Ascending aorta (tissue), 2 donors: ENCODE results near the gene SBK2. TPM values are rescaled to one million over a fixed set of nuclear protein-coding genes. Genes with fewer than 3 reads are reported as not detected.
"Not testable (repeated sequence)": the region's sequence is repeated elsewhere in the genome, so short reads cannot be mapped to it uniquely, and the experiment has no call there.

Experiments used
- DNase-seq, 2 donors: peaks; one replicate each; pipeline ENCODE4 v3.0.0-alpha.2; 2019; ENCODE audit warnings: low spot score in 2 of 2
- H3K27ac ChIP-seq, 2 donors: fragments of 200-600 bp; sonication (generic); one replicate each; pipeline ENCODE4 v1.5.1; 2016 to 2017; ENCODE audit warnings: mild to moderate bottlenecking in 1 of 2
- H3K27me3 ChIP-seq: fragments of 200-600 bp; sonication (generic); one replicate; pipeline ENCODE4 v1.5.1; 2017
- H3K36me3 ChIP-seq, 2 donors: fragments of 200-600 bp; sonication (generic); one replicate each; pipeline ENCODE4 v1.5.1; 2016
- H3K4me1 ChIP-seq, 2 donors: fragments of 200-600 bp; sonication (generic); one replicate each; pipeline ENCODE4 v1.5.1; 2016 to 2017; ENCODE audit warnings: mild to moderate bottlenecking in 1 of 2
- H3K4me3 ChIP-seq, 2 donors: fragments of 200-600 bp; sonication (generic); one replicate each; pipeline ENCODE4 v1.5.1; 2016 to 2017; ENCODE audit warnings: mild to moderate bottlenecking in 1 of 2
- H3K9me3 ChIP-seq, 2 donors: fragments of 200-600 bp; sonication (generic); one replicate each; pipeline ENCODE4 v1.5.1; 2016
- CTCF ChIP-seq, 3 experiments: fragments of 200-600 bp in 2 of 3; fragments of 450-650 bp in 1 of 3; sonication (generic) in 2 of 3; IDR thresholded peaks; one replicate each; pipeline ENCODE4 v1.5.1; 2016 to 2019; ENCODE audit warnings: antibody characterized with exemption in 3 of 3, mild to moderate bottlenecking in 1 of 3, moderate library complexity in 1 of 3
- intact Hi-C: fragments of 100-400 bp; cut with DNase I; formaldehyde crosslinking; loops from one replicate; pipeline ENCODE4 v1.15.1; 2023
- total RNA-seq: library from RNA; depleted of rRNA; stranded (reverse); fragments of >200 nt; gene quantifications from one replicate; pipeline ENCODE4 v1.1.0, GENCODE V29; 2016

SBK2 gene
- total RNA-seq, 1 donor from 2014 or later, result not detected

- Histone ChIP-seq H3K9me3 (no peaks in the 10 kb centered on the region), H3K4me3 (no peak overlapping the region), H3K27me3 (no peaks in the 10 kb centered on the region), H3K4me1 (peaks cover 0 to 6% of the 10 kb centered on the region in 2 donors), H3K27ac (no peak overlapping the region), H3K36me3 (peaks cover 16 to 22% of the 10 kb centered on the region in 2 donors)
- intact Hi-C loops, result no loop called here
- no peak for DNase-seq
- no peak for TF ChIP-seq CTCF (IDR thresholded peaks at IDR 0.05)
These were observed 41.3 kb upstream of the SBK2 start for GRCh38 chr19:55578031-55578760.

GRCh38 chr19:55576746-55577145 is 39.8 kb upstream of the SBK2 start:
- DNase-seq, result no peak
- H3K4me3 ChIP-seq, result no peak overlapping the region
- TF ChIP-seq CTCF (IDR thresholded peaks at IDR 0.05), result no peak
- no peaks in the 10 kb centered on the region for H3K9me3 ChIP-seq
- H3K27me3 ChIP-seq, result no peaks in the 10 kb centered on the region
- peaks cover 16 to 22% of the 10 kb centered on the region in 2 donors for H3K36me3 ChIP-seq
- intact Hi-C loops, result no loop called here
- peaks cover 0 to 6% of the 10 kb centered on the region in 2 donors for H3K4me1 ChIP-seq
- no peak overlapping the region for H3K27ac ChIP-seq

- intact Hi-C loops, H3K4me3 ChIP-seq, H3K27ac ChIP-seq, H3K27me3 ChIP-seq, DNase-seq, H3K9me3 ChIP-seq, H3K4me1 ChIP-seq: not testable (repeated sequence)
- H3K36me3 ChIP-seq, result peaks cover 13 to 19% of the 10 kb centered on the region in 2 donors
These were observed 37.0 kb upstream of the SBK2 start for GRCh38 chr19:55573929-55574328.

GRCh38 chr19:55569477-55569876 is 32.5 kb upstream of the SBK2 start:
- H3K27ac ChIP-seq, H3K36me3 ChIP-seq, H3K27me3 ChIP-seq, H3K4me3 ChIP-seq, H3K4me1 ChIP-seq, DNase-seq, H3K9me3 ChIP-seq, intact Hi-C loops: not testable (repeated sequence)

GRCh38 chr19:55567708-55568328 is 30.9 kb upstream of the SBK2 start:
- intact Hi-C loops, result no loop called here
- Histone ChIP-seq H3K4me3 (no peak overlapping the region), H3K9me3 (no peaks in the 10 kb centered on the region), H3K4me1 (no peaks in the 10 kb centered on the region), H3K36me3 (no peaks in the 10 kb centered on the region), H3K27me3 (no peaks in the 10 kb centered on the region), H3K27ac (no peak overlapping the region)
- DNase-seq, result no peak
- TF ChIP-seq CTCF (IDR thresholded peaks at IDR 0.05), result no peak

- no peaks in the 10 kb centered on the region for H3K9me3 ChIP-seq
- H3K36me3 ChIP-seq, result no peaks in the 10 kb centered on the region
- H3K27ac ChIP-seq, result no peak overlapping the region
- intact Hi-C loops, result no loop called here
- TF ChIP-seq CTCF (IDR thresholded peaks at IDR 0.05), result no peak
- H3K4me3 ChIP-seq, result no peak overlapping the region
- no peaks in the 10 kb centered on the region for H3K4me1 ChIP-seq
- H3K27me3 ChIP-seq, result no peaks in the 10 kb centered on the region
- no peak for DNase-seq
These were observed 29.9 kb upstream of the SBK2 start for GRCh38 chr19:55566823-55567222.
